Measurements from ENCODE around the gene IGSF3. TPM values are rescaled to one million over a fixed set of nuclear protein-coding genes. Genes with fewer than 3 reads are reported as not detected.
"Not testable (repeated sequence)": the region's sequence is repeated elsewhere in the genome, so short reads cannot be mapped to it uniquely, and the experiment has no call there.

IGSF3 gene
- total and polyA plus RNA-seq, 2 of the 13 experiments (the other 11 are each of a cell fraction or from before 2014, with no cell fraction given): 0.11 to 0.16 TPM

DNA sequence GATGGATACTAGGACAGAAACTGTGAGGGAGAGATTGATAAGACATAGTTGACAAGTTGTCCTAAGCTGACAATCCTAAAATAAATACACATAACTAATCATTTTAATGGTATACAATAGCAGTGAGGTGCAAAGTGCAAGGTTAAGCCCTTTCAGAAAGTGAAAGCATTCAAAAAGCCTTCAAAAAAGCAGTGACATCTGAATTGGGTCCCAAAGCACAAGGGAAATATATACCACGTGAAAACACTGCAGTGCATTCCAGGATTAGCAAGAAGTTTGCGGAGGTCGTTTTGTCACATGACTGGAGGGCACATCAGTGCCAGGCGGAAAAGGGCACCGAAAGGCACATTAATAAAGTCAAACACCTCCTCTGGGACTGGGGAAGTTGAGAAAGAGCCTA, 42.4 kb downstream of the IGSF3 start:
- H3K27ac ChIP-seq (ENCODE audit: extremely low read length, insufficient read depth, low read length); in situ Hi-C loops (cut with HindIII; ENCODE audit: extremely low pct_ligation_motif_present, low pct_unique_long_range_greater_than_20kb); BruUV-seq (replicated peaks); POLR2A ChIA-PET; ATAC-seq; intact Hi-C loops (cut with micrococcal nuclease; ENCODE audit: unreplicated experiment); H4K20me1 ChIP-seq (ENCODE audit: insufficient read depth, low read length); FAIRE-seq; CTCF ChIA-PET (ENCODE audit: low intra/inter-chr PET ratio, low total read pairs); H3K9ac ChIP-seq (ENCODE audit: insufficient read depth, low read depth, low read length); H3K79me2 ChIP-seq (ENCODE audit: insufficient read depth, low read length); H3K9me3 ChIP-seq (ENCODE audit: low read length); H3K27me3 ChIP-seq (ENCODE audit: control insufficient read depth in 1 of 2, insufficient read depth in 2 of 2, low read length in 2 of 2); H3K36me3 ChIP-seq (replicated peaks in 1 of 2; ENCODE audit: control insufficient read depth in 1 of 2, insufficient read depth in 2 of 2, low read length in 2 of 2); H3K4me3 ChIP-seq (replicated peaks in 1 of 3; ENCODE audit: insufficient read depth in 1 of 3, low read depth in 2 of 3, low read length in 3 of 3); H2AFZ ChIP-seq (ENCODE audit: low read length): not testable (repeated sequence)
- Histone ChIP-seq H3K4me2 (ENCODE audit: low read depth, low read length) (0 out of 2 replicates have a peak overlapping the region, but pooled peaks have one; percentile 18), H3K4me1 (ENCODE audit: insufficient read depth, low read length) (peaks cover 13% of the 10 kb centered on the region)
- DNase-seq (ENCODE audit: low spot score): peak; percentile 20
- 12% methylated on average over 5 of the region's 5 CpGs for WGBS (ENCODE audit: low lambda C conversion rate)
- TF ChIP-seq HNF4A (CRISPR knock-in tag; IDR thresholded peaks at IDR 0.05): peak; percentile 34

DNA sequence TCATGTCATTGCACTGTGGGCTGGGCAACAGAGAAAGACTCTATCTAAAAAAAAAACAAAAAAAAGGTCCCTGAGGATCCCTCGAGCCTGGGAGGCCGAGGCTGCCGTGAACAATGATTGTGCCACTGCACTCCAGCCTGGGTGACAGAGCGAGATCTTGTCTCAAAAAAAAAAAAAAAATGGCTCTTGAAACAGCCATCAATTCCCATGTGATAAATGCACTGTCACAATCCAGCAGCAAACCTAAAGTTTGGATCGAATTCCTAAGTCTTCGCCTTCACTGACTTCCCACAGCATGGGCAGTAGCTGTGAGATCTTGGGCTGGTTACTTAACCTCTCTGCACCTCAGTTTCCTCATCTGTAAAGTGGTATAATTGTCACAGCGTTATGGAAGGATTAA, 43.5 kb downstream of the IGSF3 start:
- POLR2A ChIA-PET: no interaction called here
- Histone ChIP-seq H3K4me1 (ENCODE audit: insufficient read depth, low read length) (peaks cover 13% of the 10 kb centered on the region), H3K9ac (ENCODE audit: insufficient read depth, low read depth, low read length) (no peak overlapping the region), H3K27me3 (ENCODE audit: control insufficient read depth in 1 of 2, insufficient read depth in 2 of 2, low read length in 2 of 2) (0 out of 5 replicates have a peak, but pooled peaks cover 0 to 1% of the 10 kb centered on the region in 2 experiments), H4K20me1 (ENCODE audit: insufficient read depth, low read length) (no peaks in the 10 kb centered on the region), H3K4me3 (replicated peaks in 1 of 3; ENCODE audit: insufficient read depth in 1 of 3, low read depth in 2 of 3, low read length in 3 of 3) (no peak overlapping the region), H3K9me3 (ENCODE audit: low read length) (no peaks in the 10 kb centered on the region), H3K27ac (ENCODE audit: extremely low read length, insufficient read depth, low read length) (no peak overlapping the region), H3K36me3 (replicated peaks in 1 of 2; ENCODE audit: control insufficient read depth in 1 of 2, insufficient read depth in 2 of 2, low read length in 2 of 2) (no peaks in the 10 kb centered on the region), H3K79me2 (ENCODE audit: insufficient read depth, low read length) (no peaks in the 10 kb centered on the region), H3K4me2 (ENCODE audit: low read depth, low read length) (no peak overlapping the region), H2AFZ (ENCODE audit: low read length) (no peak overlapping the region)
- WGBS (ENCODE audit: low lambda C conversion rate): 51% methylated on average over 7 of the region's 7 CpGs
- ATAC-seq (no peak), DNase-seq (ENCODE audit: low spot score) (no peak), FAIRE-seq (no peak)
- in situ Hi-C loops (cut with HindIII; ENCODE audit: extremely low pct_ligation_motif_present, low pct_unique_long_range_greater_than_20kb): no loop called here
- no TSS peak for BruUV-seq (replicated peaks)
- intact Hi-C loops (cut with micrococcal nuclease; ENCODE audit: unreplicated experiment): no loop called here
- TF ChIP-seq ZNF496 (CRISPR knock-in tag; IDR thresholded peaks at IDR 0.05; ENCODE audit: insufficient replicate concordance) (no peak), EP300 (IDR thresholded peaks at IDR 0.05; ENCODE audit: low read depth in 2 of 2, low read length in 2 of 2) (no peak), EP300 (CRISPR knock-in tag; IDR thresholded peaks at IDR 0.05; ENCODE audit: borderline replicate concordance) (no peak)
- CTCF ChIA-PET (ENCODE audit: low intra/inter-chr PET ratio, low total read pairs): no interaction called here

DNA sequence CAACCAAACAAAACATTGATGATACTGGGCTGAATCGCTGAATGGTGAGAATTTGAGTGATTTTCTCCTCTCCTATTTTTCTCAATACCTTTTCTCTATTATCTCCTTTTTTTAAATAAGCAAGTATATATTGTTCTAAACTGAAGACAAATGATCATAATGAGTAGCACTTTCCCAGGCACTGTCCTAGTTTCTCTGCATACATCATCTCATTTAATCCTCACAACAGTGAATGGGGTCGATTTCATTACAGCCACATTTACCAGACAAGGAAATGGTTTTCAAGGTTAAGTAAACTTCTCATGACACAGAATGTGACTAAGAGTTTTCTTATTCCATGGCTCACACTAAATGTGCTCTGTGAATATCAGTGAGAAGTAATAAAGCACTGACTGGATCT, 45.0 kb downstream of the IGSF3 start:
- H4K20me1 ChIP-seq (ENCODE audit: insufficient read depth, low read length); BruUV-seq (replicated peaks); POLR2A ChIA-PET; H3K9ac ChIP-seq (ENCODE audit: insufficient read depth, low read depth, low read length); H3K27ac ChIP-seq (ENCODE audit: extremely low read length, insufficient read depth, low read length); H3K4me3 ChIP-seq (replicated peaks in 1 of 3; ENCODE audit: insufficient read depth in 1 of 3, low read depth in 2 of 3, low read length in 3 of 3); FAIRE-seq; ATAC-seq; H3K4me2 ChIP-seq (ENCODE audit: low read depth, low read length); H2AFZ ChIP-seq (ENCODE audit: low read length); H3K79me2 ChIP-seq (ENCODE audit: insufficient read depth, low read length); H3K27me3 ChIP-seq (ENCODE audit: control insufficient read depth in 1 of 2, insufficient read depth in 2 of 2, low read length in 2 of 2); H3K36me3 ChIP-seq (replicated peaks in 1 of 2; ENCODE audit: control insufficient read depth in 1 of 2, insufficient read depth in 2 of 2, low read length in 2 of 2); DNase-seq (ENCODE audit: low spot score); in situ Hi-C loops (cut with HindIII; ENCODE audit: extremely low pct_ligation_motif_present, low pct_unique_long_range_greater_than_20kb); CTCF ChIA-PET (ENCODE audit: low intra/inter-chr PET ratio, low total read pairs); H3K9me3 ChIP-seq (ENCODE audit: low read length); intact Hi-C loops (cut with micrococcal nuclease; ENCODE audit: unreplicated experiment): not testable (repeated sequence)
- WGBS (ENCODE audit: low lambda C conversion rate): 24% methylated on average over 2 of the region's 2 CpGs
- H3K4me1 ChIP-seq (ENCODE audit: insufficient read depth, low read length): peaks cover 13% of the 10 kb centered on the region

GRCh38 chr1:116621756-116622155, 45.8 kb downstream of the IGSF3 start:
- in situ Hi-C loops (cut with HindIII; ENCODE audit: extremely low pct_ligation_motif_present, low pct_unique_long_range_greater_than_20kb); H3K9me3 ChIP-seq (ENCODE audit: low read length); ATAC-seq; H3K27me3 ChIP-seq (ENCODE audit: control insufficient read depth in 1 of 2, insufficient read depth in 2 of 2, low read length in 2 of 2); H3K36me3 ChIP-seq (replicated peaks in 1 of 2; ENCODE audit: control insufficient read depth in 1 of 2, insufficient read depth in 2 of 2, low read length in 2 of 2); H3K4me2 ChIP-seq (ENCODE audit: low read depth, low read length); intact Hi-C loops (cut with micrococcal nuclease; ENCODE audit: unreplicated experiment); H2AFZ ChIP-seq (ENCODE audit: low read length); H4K20me1 ChIP-seq (ENCODE audit: insufficient read depth, low read length); H3K4me3 ChIP-seq (replicated peaks in 1 of 3; ENCODE audit: insufficient read depth in 1 of 3, low read depth in 2 of 3, low read length in 3 of 3); H3K79me2 ChIP-seq (ENCODE audit: insufficient read depth, low read length); BruUV-seq (replicated peaks); POLR2A ChIA-PET; H3K27ac ChIP-seq (ENCODE audit: extremely low read length, insufficient read depth, low read length); CTCF ChIA-PET (ENCODE audit: low intra/inter-chr PET ratio, low total read pairs); DNase-seq (ENCODE audit: low spot score); H3K9ac ChIP-seq (ENCODE audit: insufficient read depth, low read depth, low read length); FAIRE-seq: not testable (repeated sequence)
- peaks cover 13% of the 10 kb centered on the region for H3K4me1 ChIP-seq (ENCODE audit: insufficient read depth, low read length)
- 42% methylated on average over 2 of the region's 2 CpGs for WGBS (ENCODE audit: low lambda C conversion rate)
